Heart left ventricle (tissue), 13 donors: ENCODE results near the gene PLRG1.

Source experiments
- CTCF ChIP-seq, 12 donors: fragments of 200-600 bp; sonication (generic) in 4 of 12; IDR thresholded peaks; one replicate each; pipeline versions ENCODE4 v1.5.0 to v1.8.0; 2018 to 2022; ENCODE audit warnings: antibody characterized with exemption in 12 of 12, mild to moderate bottlenecking in 5 of 12
- POLR2A ChIP-seq, 2 donors: fragments of 450-650 bp; IDR thresholded peaks; one replicate each; pipeline ENCODE4 v1.6.1; 2017; ENCODE audit warnings: antibody characterized with exemption in 2 of 2, mild to moderate bottlenecking in 2 of 2, moderate library complexity in 2 of 2
- donor health status: ischemic (EF 13 %, LVEDD 7.1; RV severe dilation, severe dysfunction).
- donor health status: DM: no; HTN: yes; CAD: no.
- donor health status: DM: no; HTN: no; CAD: no.
- donor health status: ischemic (EF 25% LVEDD 6.9; RV normal size, moderate dysfunction).
- donor health status: ischemic (EF 25% LVEDD 5.7; RV mildly dilated, moderate dysfunction).
- donor health status: ischemic (EF 35%, LVEDD 5.7; RV mildly dilated, moderate dysfunction).
- donor health status: nonischemic (EF 11% LVEDD 7.7; RV severe dilation, severe dysfunction).
- donor health status: DM: yes; HTN: yes; CAD: no.
- donor health status: PGD.
- donor health status: ischemic (EF 29% LVEDD 5.4; RV normal size, mild dysfunction).
- donor health status: nonischemic (EF 23%, LVEDD 6.1; RV moderate dilation, normal function).

- TF ChIP-seq CTCF (IDR thresholded peaks at IDR 0.05) (no peak), POLR2A (IDR thresholded peaks at IDR 0.05) (no peak)
Observed at GRCh38 chr4:154586296-154587033, 36.3 kb upstream of the PLRG1 start.
